Transverse colon (tissue), 3 donors: ENCODE measurements around the gene GABBR2.

Experiments used
- CTCF ChIP-seq, 5 experiments: fragments of 200-600 bp in 3 of 5; fragments of 450-650 bp in 2 of 5; sonication (generic) in 3 of 5; IDR thresholded peaks; 1 replicate in 2 of 5; 2 replicates in 3 of 5; pipeline ENCODE4 v1.5.1; 2016 to 2017; ENCODE audit warnings: antibody characterized with exemption in 5 of 5, inconsistent platforms in 3 of 5, mild to moderate bottlenecking in 2 of 5, moderate library complexity in 1 of 5
- EP300 ChIP-seq: sonication (generic); formaldehyde crosslinking; IDR thresholded peaks from one replicate; pipeline ENCODE4 v1.6.1; 2017; ENCODE audit warnings: antibody characterized with exemption, low read depth
- POLR2A ChIP-seq: fragments of 450-650 bp; IDR thresholded peaks from one replicate; pipeline ENCODE4 v1.6.1; 2016; ENCODE audit warnings: antibody characterized with exemption, mild to moderate bottlenecking, moderate library complexity

- no peak for TF ChIP-seq POLR2A
- TF ChIP-seq CTCF (IDR thresholded peaks at IDR 0.05) = no peak
- no peak for TF ChIP-seq EP300
Observed at GRCh38 chr9:98521141-98521540, 187.6 kb downstream of the GABBR2 start.
